Loucy (cell line): Measurements from ENCODE around the gene SLC38A10.

ENCODE experiments used
- H2AFZ ChIP-seq: fragments of 200-600 bp; sonication (generic); 2 replicates; pipeline ENCODE4 v1.6.0; 2016; ENCODE audit warnings: antibody characterized with exemption, mild to moderate bottlenecking, low read length, moderate library complexity
- H3F3A ChIP-seq: fragments of 200-600 bp; 2 replicates; pipeline ENCODE4 v1.6.0; 2016; ENCODE audit warnings: antibody characterized with exemption, low read depth, mild to moderate bottlenecking
- H3K27me3 ChIP-seq: fragments of 200-600 bp; sonication (generic); 2 replicates; pipeline ENCODE4 v1.6.1; 2014; ENCODE audit warnings: low read length, mild to moderate bottlenecking; ENCODE audit not compliant: insufficient read depth, poor library complexity, severe bottlenecking
- H3K36me3 ChIP-seq: fragments of 200-600 bp; sonication (generic); 2 replicates; pipeline ENCODE4 v1.6.1; 2016; ENCODE audit warnings: low read length; ENCODE audit not compliant: insufficient read depth
- H3K4me1 ChIP-seq: fragments of 200-600 bp; sonication (generic); 2 replicates; pipeline ENCODE4 v1.5.1; 2014; ENCODE audit warnings: low read length, mild to moderate bottlenecking; ENCODE audit not compliant: insufficient read depth, poor library complexity, severe bottlenecking
- H3K4me2 ChIP-seq: fragments of 200-600 bp; sonication (generic); 2 replicates; pipeline ENCODE4 v1.6.0; 2014; ENCODE audit warnings: antibody characterized with exemption, low read length, low read depth, mild to moderate bottlenecking; ENCODE audit not compliant: poor library complexity, severe bottlenecking
- H3K4me3 ChIP-seq: fragments of 200-600 bp; sonication (generic); 2 replicates; pipeline ENCODE4 v1.5.1; 2014; ENCODE audit warnings: low read length, mild to moderate bottlenecking, mixed read lengths; ENCODE audit not compliant: poor library complexity, severe bottlenecking
- H3K79me2 ChIP-seq: fragments of 200-600 bp; sonication (generic); 2 replicates; pipeline ENCODE4 v1.6.1; 2014; ENCODE audit warnings: low read length; ENCODE audit not compliant: insufficient read depth
- H3K9ac ChIP-seq: fragments of 200-600 bp; sonication (generic); 2 replicates; pipeline ENCODE4 v1.6.0; 2014; ENCODE audit warnings: mild to moderate bottlenecking, low read depth, low read length, moderate library complexity; ENCODE audit not compliant: poor library complexity, severe bottlenecking
- H3K9me2 ChIP-seq: fragments of 200-600 bp; sonication (generic); replicated peaks from 2 replicates; pipeline ENCODE4 v1.6.1; 2016; ENCODE audit warnings: low read depth, low read length, mixed read lengths
- H3K9me3 ChIP-seq: fragments of 200-600 bp; sonication (generic); 2 replicates; pipeline ENCODE4 v1.6.1; 2014; ENCODE audit warnings: mild to moderate bottlenecking, antibody characterized with exemption, low read length, low read depth; ENCODE audit not compliant: insufficient read depth
- H4K20me1 ChIP-seq: fragments of 200-600 bp; sonication (generic); 2 replicates; pipeline ENCODE4 v1.6.0; 2014; ENCODE audit warnings: antibody characterized with exemption, low read length, mild to moderate bottlenecking; ENCODE audit not compliant: insufficient read depth, poor library complexity, severe bottlenecking
- CTCF ChIP-seq: fragments of 200-600 bp; sonication (generic); conservative IDR thresholded peaks from 2 replicates; pipeline ENCODE4 v1.5.1; 2014; ENCODE audit warnings: mild to moderate bottlenecking, antibody characterized with exemption, low read length
- EZH2phosphoT487 ChIP-seq: fragments of 200-600 bp; IDR thresholded peaks from 2 replicates; pipeline ENCODE4 v1.6.1; 2018; ENCODE audit warnings: antibody characterized with exemption, mild to moderate bottlenecking, moderate library complexity, borderline replicate concordance

Gene SLC38A10

GRCh38 chr17:81298325-81298990, 3.4 kb upstream of the SLC38A10 start:
- H3K79me2 ChIP-seq = peaks cover 24% of the 10 kb centered on the region
- TF ChIP-seq EZH2phosphoT487 = no peak
- no peak for TF ChIP-seq CTCF
- H3K9ac ChIP-seq = no peak overlapping the region
- H2AFZ ChIP-seq = no peak overlapping the region
- H4K20me1 ChIP-seq = no peaks in the 10 kb centered on the region
- H3K9me3 ChIP-seq = no peaks in the 10 kb centered on the region
- no peaks in the 10 kb centered on the region for H3K36me3 ChIP-seq
- no peaks in the 10 kb centered on the region for H3F3A ChIP-seq
- H3K4me2 ChIP-seq = no peak overlapping the region
- H3K4me1 ChIP-seq = peaks cover 5% of the 10 kb centered on the region
- H3K27me3 ChIP-seq = no peaks in the 10 kb centered on the region
- no peaks in the 10 kb centered on the region for H3K9me2 ChIP-seq
- no peak overlapping the region for H3K4me3 ChIP-seq

GRCh38 chr17:81295676-81296381, 722 bp upstream of the SLC38A10 start:
- peak overlapping the region; percentile 83 for H3K9ac ChIP-seq
- peak overlapping the region; percentile 69 for H2AFZ ChIP-seq
- H3K36me3 ChIP-seq = no peaks in the 10 kb centered on the region
- H3K9me2 ChIP-seq = no peaks in the 10 kb centered on the region
- no peaks in the 10 kb centered on the region for H3K27me3 ChIP-seq
- H3F3A ChIP-seq = no peaks in the 10 kb centered on the region
- no peaks in the 10 kb centered on the region for H4K20me1 ChIP-seq
- H3K4me3 ChIP-seq = peak overlapping the region; percentile 89
- H3K4me1 ChIP-seq = peaks cover 8% of the 10 kb centered on the region
- peak overlapping the region; percentile 93 for H3K4me2 ChIP-seq
- no peak for TF ChIP-seq EZH2phosphoT487
- peak; percentile 57 for TF ChIP-seq CTCF
- H3K79me2 ChIP-seq = peaks cover 40% of the 10 kb centered on the region
- H3K9me3 ChIP-seq = no peaks in the 10 kb centered on the region

- H3K4me2 ChIP-seq = peak overlapping the region; percentile 93
- no peaks in the 10 kb centered on the region for H3K36me3 ChIP-seq
- H3K9me2 ChIP-seq = no peaks in the 10 kb centered on the region
- H3K4me3 ChIP-seq = peak overlapping the region; percentile 89
- no peaks in the 10 kb centered on the region for H3K9me3 ChIP-seq
- no peak overlapping the region; the same call in 1 of the 2 replicates for H2AFZ ChIP-seq
- H3K27me3 ChIP-seq = no peaks in the 10 kb centered on the region
- no peaks in the 10 kb centered on the region for H4K20me1 ChIP-seq
- peaks cover 8% of the 10 kb centered on the region for H3K4me1 ChIP-seq
- peak overlapping the region; percentile 83 for H3K9ac ChIP-seq
- no peak for TF ChIP-seq EZH2phosphoT487
- TF ChIP-seq CTCF = no peak
- peaks cover 53% of the 10 kb centered on the region for H3K79me2 ChIP-seq
- no peaks in the 10 kb centered on the region for H3F3A ChIP-seq
Observed at GRCh38 chr17:81294512-81295030, 536 bp downstream of the SLC38A10 start.
